A549 (cell line): ENCODE measurements around the gene P4HB. TPM values are rescaled to one million over a fixed set of nuclear protein-coding genes. Genes with fewer than 3 reads are reported as not detected.

ENCODE experiments used
- ATAC-seq, 2 experiments: fragments of 200-7000 bp in 1 of 2; fragments of >200 bp in 1 of 2; cut with Nextera tagmentation in 1 of 2; cut with Tn5 transposase in 1 of 2; 3 replicates each; pipeline versions ENCODE4 v1.8.0 to v1.9.1; 2018 to 2020; ENCODE audit warnings: mild to moderate bottlenecking in 1 of 2, moderate library complexity in 1 of 2
- CTCF ChIA-PET: fragments of 300-600 bp; sonication (Branson Sonifier 250); formaldehyde crosslinking; extraction: SDS; loops from one replicate; lab custom pipeline; 2021; ENCODE audit warnings: antibody characterized with exemption, inconsistent platforms; lab: Yijun Ruan, JAX
- POLR2A ChIA-PET: fragments of 350-600 bp; formaldehyde crosslinking; extraction: SDS; loops from one replicate; lab custom pipeline; 2021; ENCODE audit warnings: antibody characterized with exemption, inconsistent platforms; lab: Yijun Ruan, JAX
- DNase-seq, 2 experiments: peaks; one replicate each; pipeline versions ENCODE4 v3.0.0 to v3.0.0-alpha.2; 2011 to 2016; ENCODE audit warnings: low read depth in 1 of 2, low spot score in 1 of 2
- FAIRE-seq: peaks from 2 replicates; lab custom pipeline; 2011; peaks lifted over from hg19 to GRCh38; lab: Jason Lieb, UNC
- H3K27ac ChIP-seq, 2 experiments: fragments of >200 bp; sonication (Bioruptor Twin); formaldehyde crosslinking; 3 replicates each; pipeline ENCODE4 v1.5.1; 2016 to 2017
- H3K4me1 ChIP-seq: fragments of >200 bp; sonication (Bioruptor Twin); formaldehyde crosslinking; 3 replicates; pipeline ENCODE4 v1.6.1; 2016
- H3K4me2 ChIP-seq: fragments of >200 bp; sonication (Bioruptor Twin); formaldehyde crosslinking; 3 replicates; pipeline ENCODE4 v1.6.1; 2016
- H3K4me3 ChIP-seq: fragments of >200 bp; sonication (Bioruptor Twin); formaldehyde crosslinking; 3 replicates; pipeline ENCODE4 v1.5.1; 2016
- H3K9me3 ChIP-seq: fragments of >200 bp; sonication (Bioruptor Twin); formaldehyde crosslinking; 3 replicates; pipeline ENCODE4 v1.6.1; 2016
- E2F6 ChIP-seq: IDR thresholded peaks from 2 replicates; pipeline ENCODE4 v1.6.1; 2012; ENCODE audit warnings: low read depth, borderline replicate concordance
- ESRRA ChIP-seq: fragments of 150-350 bp; IDR thresholded peaks from 2 replicates; pipeline ENCODE4 v1.6.1; 2014; ENCODE audit warnings: mild to moderate bottlenecking, low read length, borderline replicate concordance
- GATA3 ChIP-seq: IDR thresholded peaks from 2 replicates; pipeline ENCODE4 v1.6.1; 2012; ENCODE audit warnings: borderline replicate concordance
- HEYL ChIP-seq: fragments of 250-450 bp; sonication (Bioruptor Pico); IDR thresholded peaks from 2 replicates; pipeline ENCODE4 v1.8.0; 2021; ENCODE audit warnings: mild to moderate bottlenecking, moderate library complexity
- HOXA7 ChIP-seq: fragments of 250-450 bp; sonication (Bioruptor Pico); IDR thresholded peaks from 2 replicates; pipeline ENCODE4 v1.5.0; 2020; ENCODE audit warnings: mild to moderate bottlenecking, moderate library complexity
- JUN ChIP-seq, 2 experiments: fragments of >200 bp; sonication (Bioruptor Twin); formaldehyde crosslinking; IDR thresholded peaks; 2 replicates in 1 of 2; 3 replicates in 1 of 2; pipeline ENCODE4 v1.6.1; 2016 to 2017
- MYC ChIP-seq: IDR thresholded peaks from 2 replicates; pipeline ENCODE4 v1.6.1; 2012; ENCODE audit warnings: mild to moderate bottlenecking, inconsistent platforms, low read length, improper control_type of control experiment, borderline replicate concordance
- NFE2L2 ChIP-seq: fragments of 150-350 bp; conservative IDR thresholded peaks from 2 replicates; pipeline ENCODE4 v1.6.1; 2014; ENCODE audit warnings: low read length
- RARB ChIP-seq: fragments of 250-450 bp; sonication (Bioruptor Pico); IDR thresholded peaks from 2 replicates; pipeline ENCODE4 v1.8.0; 2021; ENCODE audit warnings: mild to moderate bottlenecking, moderate library complexity
- ZFP36 ChIP-seq: fragments of 450-650 bp; IDR thresholded peaks from 2 replicates; pipeline ENCODE4 v1.6.1; 2014; ENCODE audit warnings: borderline replicate concordance; ENCODE audit not compliant: partially characterized antibody
- WGBS: methylation state at CpG from one replicate; pipeline ENCODE4 v1.1.6; 2017; ENCODE audit errors: missing lambda C conversion rate; 5-methylcytosine and 5-hydroxymethylcytosine counted together
- polyA plus RNA-seq, 4 experiments: library from polyadenylated mRNA; depleted of rRNA in 3 of 4; stranded (reverse); fragments of >200 nt; fragmentation: RNase III in 1 of 4; extraction: RNeasy Plus Mini Kit Qiagen cat#74134 plus additional on column Dnase treatment in 1 of 4; gene quantifications; 2 replicates in 3 of 4; 3 replicates in 1 of 4; pipeline ENCODE4 v1.2.3, GENCODE V29; 2011 to 2017
- TF ChIP-seq, protein P1 (sequence below): fragments of 450-650 bp; IDR thresholded peaks from 2 replicates; pipeline ENCODE4 v1.6.1; 2014; ENCODE audit warnings: antibody characterized with exemption

The P4HB gene
- polyA plus RNA-seq, 2 of the 4 experiments (the other 2 are of a cell fraction), result 102 to 622 TPM

GRCh38 chr17:81810892-81811704 lies 49.2 kb downstream of the P4HB start:
- ATAC-seq, result no peak
- peaks cover 24% of the 10 kb centered on the region for H3K4me1 ChIP-seq
- H3K4me2 ChIP-seq, result no peak overlapping the region
- ChIA-PET CTCF (interaction anchor here (0.7 to 4.9 kb wide), 6 partner anchors 10 to 148 kb away, joined by 3 to 24 read pairs (median 3); no protein-coding TSS in a partner anchor), POLR2A (no interaction called here)
- WGBS, result 64% methylated on average over 39 of the region's 42 CpGs
- H3K4me3 ChIP-seq, result no peak overlapping the region
- no peak for TF ChIP-seq RARB (CRISPR knock-in tag)
- TF ChIP-seq HEYL (CRISPR knock-in tag), result no peak
- no peak for TF ChIP-seq GATA3
- H3K27ac ChIP-seq, result no peak overlapping the region
- no peak for FAIRE-seq
- no peak for DNase-seq
- H3K9me3 ChIP-seq, result no peaks in the 10 kb centered on the region

DNA sequence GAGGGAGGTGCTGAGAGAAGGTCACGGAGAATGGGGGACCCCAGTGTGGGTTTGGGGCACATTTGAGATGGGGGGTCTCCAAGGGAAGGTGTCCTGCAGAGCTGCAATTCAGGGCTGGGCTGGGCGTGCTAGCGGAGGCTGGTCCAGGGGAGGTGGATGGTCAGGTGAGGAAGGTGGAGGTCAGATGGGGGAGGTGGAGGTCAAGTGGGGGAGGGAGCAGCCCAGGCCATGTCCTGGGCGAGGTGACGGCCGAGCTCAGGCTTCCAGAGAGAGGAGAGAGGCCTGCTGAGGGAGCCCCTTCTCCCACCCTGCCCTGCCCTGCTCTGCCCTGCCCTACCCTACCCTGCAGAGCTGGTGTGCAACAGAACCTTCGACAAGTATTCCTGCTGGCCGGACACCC lies 49.9 kb downstream of the P4HB start:
- H3K4me3 ChIP-seq, result no peak overlapping the region
- no peak overlapping the region for H3K4me2 ChIP-seq
- peaks cover 23% of the 10 kb centered on the region for H3K4me1 ChIP-seq
- no peaks in the 10 kb centered on the region for H3K9me3 ChIP-seq
- TF ChIP-seq ESRRA, result no peak
- TF ChIP-seq, protein P1, sequence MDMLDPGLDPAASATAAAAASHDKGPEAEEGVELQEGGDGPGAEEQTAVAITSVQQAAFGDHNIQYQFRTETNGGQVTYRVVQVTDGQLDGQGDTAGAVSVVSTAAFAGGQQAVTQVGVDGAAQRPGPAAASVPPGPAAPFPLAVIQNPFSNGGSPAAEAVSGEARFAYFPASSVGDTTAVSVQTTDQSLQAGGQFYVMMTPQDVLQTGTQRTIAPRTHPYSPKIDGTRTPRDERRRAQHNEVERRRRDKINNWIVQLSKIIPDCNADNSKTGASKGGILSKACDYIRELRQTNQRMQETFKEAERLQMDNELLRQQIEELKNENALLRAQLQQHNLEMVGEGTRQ, result no peak
- TF ChIP-seq JUN (IDR thresholded peaks at IDR 0.05), result no peak
- no peak for TF ChIP-seq NFE2L2
- DNase-seq (no peak), FAIRE-seq (no peak), ATAC-seq (no peak)
- ChIA-PET POLR2A (no interaction called here), CTCF (interaction anchor here (1.0 to 4.9 kb wide), 6 partner anchors 9 to 148 kb away, joined by 3 to 24 read pairs (median 3); no protein-coding TSS in a partner anchor)
- H3K27ac ChIP-seq, result no peak overlapping the region
- 69% methylated on average over 8 of the region's 8 CpGs for WGBS

DNA sequence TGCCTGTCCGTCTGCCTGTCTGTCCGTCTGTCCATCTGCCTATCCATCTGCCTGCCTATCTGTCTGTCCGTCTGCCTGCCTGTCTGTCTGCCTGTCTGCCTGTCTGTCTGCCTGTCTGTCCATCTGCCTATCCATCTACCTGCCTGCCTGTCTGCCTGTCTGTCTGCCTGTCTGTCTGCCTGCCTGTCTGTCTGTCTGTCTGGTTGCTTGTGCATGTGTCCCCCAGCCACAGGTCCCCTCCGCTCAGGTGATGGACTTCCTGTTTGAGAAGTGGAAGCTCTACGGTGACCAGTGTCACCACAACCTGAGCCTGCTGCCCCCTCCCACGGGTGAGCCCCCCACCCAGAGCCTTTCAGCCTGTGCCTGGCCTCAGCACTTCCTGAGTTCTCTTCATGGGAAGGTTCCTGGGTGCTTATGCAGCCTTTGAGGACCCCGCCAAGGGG lies 50.8 kb downstream of the P4HB start:
- TF ChIP-seq MYC (no peak), HOXA7 (no peak), ZFP36 (peak; percentile 50)
- H3K4me2 ChIP-seq, result no peak overlapping the region
- H3K4me1 ChIP-seq, result peaks cover 24% of the 10 kb centered on the region
- H3K27ac ChIP-seq, result no peak overlapping the region
- no peaks in the 10 kb centered on the region for H3K9me3 ChIP-seq
- ATAC-seq (no peak), DNase-seq (no peak), FAIRE-seq (no peak)
- CTCF ChIA-PET, result interaction anchor here (1.1 to 1.3 kb wide), 2 partner anchors 43 to 75 kb away, joined by 3 read pairs; no protein-coding TSS in a partner anchor
- no peak overlapping the region for H3K4me3 ChIP-seq
- 59% methylated on average over 7 of the region's 7 CpGs for WGBS
- POLR2A ChIA-PET, result no interaction called here

- peak; percentile 4 to 9; a peak in 4 of 6 replicates for ATAC-seq
- Histone ChIP-seq H3K4me2 (no peak overlapping the region), H3K4me3 (no peak overlapping the region), H3K4me1 (peaks cover 30% of the 10 kb centered on the region), H3K27ac (no peak overlapping the region), H3K9me3 (no peaks in the 10 kb centered on the region)
- ChIA-PET CTCF (interaction anchor here (0.8 to 4.7 kb wide), 5 partner anchors 12 to 117 kb away, joined by 3 to 25 read pairs (median 4); no protein-coding TSS in a partner anchor), POLR2A (no interaction called here)
- TF ChIP-seq ZFP36 (peak; percentile 69), E2F6 (no peak)
- DNase-seq, result no peak
- 69% methylated on average over 17 of the region's 20 CpGs for WGBS
- FAIRE-seq, result no peak
Observed at GRCh38 chr17:81808778-81809555, 51.4 kb downstream of the P4HB start.
